MCF 10A (cell line): ENCODE results near the gene MEIS3. TPM values are rescaled to one million over a fixed set of nuclear protein-coding genes. Genes with fewer than 3 reads are reported as not detected.

Experiments
- BruUV-seq: library from RNA; stranded (reverse); fragments of 400-500 nt; replicated peaks from 2 replicates; lab custom pipeline; 2021; lab: Mats Ljungman, UMichigan
- CTCF ChIA-PET: fragments of 300-600 bp; sonication (Branson Sonifier 250); formaldehyde crosslinking; extraction: SDS; loops from one replicate; lab custom pipeline; 2021; ENCODE audit warnings: antibody characterized with exemption, inconsistent platforms; lab: Yijun Ruan, JAX
- POLR2A ChIA-PET: fragments of 300-600, 350-650 bp; sonication (Branson Sonifier 250); formaldehyde crosslinking; extraction: SDS; loops from one replicate; lab custom pipeline; 2020; ENCODE audit warnings: antibody characterized with exemption, inconsistent platforms; lab: Yijun Ruan, JAX
- DNase-seq: peaks from one replicate; pipeline ENCODE4 v3.0.0-alpha.2; 2018; ENCODE audit not compliant: unreplicated experiment
- H3K27ac Mint-ChIP-seq: one replicate; pipeline ENCODE4 v1.8.0; 2022; ENCODE audit warnings: mild to moderate bottlenecking, low read depth, mixed read lengths; ENCODE audit not compliant: unreplicated experiment
- H3K27me3 Mint-ChIP-seq: one replicate; pipeline ENCODE4 v1.8.0; 2022; ENCODE audit warnings: mixed read lengths; ENCODE audit not compliant: insufficient read depth, unreplicated experiment
- H3K36me3 Mint-ChIP-seq: one replicate; pipeline ENCODE4 v1.8.0; 2022; ENCODE audit warnings: mild to moderate bottlenecking, moderate library complexity, mixed read lengths; ENCODE audit not compliant: insufficient read depth, unreplicated experiment
- H3K4me1 Mint-ChIP-seq: one replicate; pipeline ENCODE4 v1.8.0; 2022; ENCODE audit warnings: mixed read lengths; ENCODE audit not compliant: insufficient read depth, unreplicated experiment
- H3K4me3 Mint-ChIP-seq: one replicate; pipeline ENCODE4 v1.8.0; 2022; ENCODE audit warnings: mild to moderate bottlenecking, moderate library complexity, mixed read lengths; ENCODE audit not compliant: unreplicated experiment
- H3K9me3 Mint-ChIP-seq: one replicate; pipeline ENCODE4 v1.8.0; 2022; ENCODE audit warnings: mixed read lengths; ENCODE audit not compliant: unreplicated experiment
- CTCF ChIP-seq: fragments of 200-600 bp; IDR thresholded peaks from one replicate; pipeline ENCODE4 v1.8.0; 2022; ENCODE audit warnings: antibody characterized with exemption, mild to moderate bottlenecking; ENCODE audit not compliant: unreplicated experiment
- intact Hi-C: fragments of 100-400 bp; cut with micrococcal nuclease; formaldehyde crosslinking; loops from 2 replicates; pipeline ENCODE4 v1.14.1; 2022
- total RNA-seq: library from RNA; stranded (reverse); gene quantifications from 2 replicates; pipeline ENCODE4 v1.2.3, GENCODE V29; 2022

The MEIS3 gene
- total RNA-seq, 1 experiment from 2014 or later, result 6.6 TPM

- intact Hi-C loops, result no loop called here
- no peak for TF ChIP-seq CTCF
- Mint-ChIP-seq H3K4me3 (no peak overlapping the region), H3K27me3 (no peaks in the 10 kb centered on the region), H3K9me3 (no peaks in the 10 kb centered on the region), H3K4me1 (no peaks in the 10 kb centered on the region), H3K27ac (no peak overlapping the region), H3K36me3 (peaks cover 66% of the 10 kb centered on the region)
- ChIA-PET CTCF (interaction anchor here (0.6 to 2.2 kb wide), 5 partner anchors 12 to 333 kb away, joined by 3 to 9 read pairs (median 3); no protein-coding TSS in a partner anchor), POLR2A (no interaction called here)
- DNase-seq, result no peak
- BruUV-seq, result no TSS peak
These were observed 39.9 kb downstream of the MEIS3 start for GRCh38 chr19:47379381-47379938.

- no TSS peak for BruUV-seq
- TF ChIP-seq CTCF, result no peak
- Mint-ChIP-seq H3K4me3 (no peak overlapping the region), H3K36me3 (peaks cover 78% of the 10 kb centered on the region), H3K27ac (no peak overlapping the region), H3K4me1 (no peaks in the 10 kb centered on the region), H3K9me3 (no peaks in the 10 kb centered on the region), H3K27me3 (no peaks in the 10 kb centered on the region)
- DNase-seq, result no peak
- intact Hi-C loops, result no loop called here
- POLR2A ChIA-PET, result interaction anchor here (0.6 kb wide), 1 partner anchor 23 kb away, joined by 7 read pairs; no protein-coding TSS in a partner anchor
- CTCF ChIA-PET, result interaction anchor here (0.7 to 2.2 kb wide), 2 partner anchors 14 to 94 kb away, joined by 3 to 9 read pairs; no protein-coding TSS in a partner anchor
These were observed 41.1 kb downstream of the MEIS3 start for GRCh38 chr19:47378246-47378645.

GRCh38 chr19:47377801-47378200 lies 41.5 kb downstream of the MEIS3 start:
- Mint-ChIP-seq H3K4me3 (no peak overlapping the region), H3K27me3 (no peaks in the 10 kb centered on the region), H3K9me3 (no peaks in the 10 kb centered on the region), H3K4me1 (no peaks in the 10 kb centered on the region), H3K36me3 (peaks cover 79% of the 10 kb centered on the region), H3K27ac (no peak overlapping the region)
- CTCF ChIA-PET, result interaction anchor here (2.2 kb wide), 1 partner anchor 14 kb away, joined by 9 read pairs; no protein-coding TSS in a partner anchor
- POLR2A ChIA-PET, result interaction anchor here (0.6 kb wide), 1 partner anchor 22 kb away, joined by 7 read pairs; no protein-coding TSS in a partner anchor
- intact Hi-C loops, result no loop called here
- BruUV-seq, result no TSS peak
- DNase-seq, result no peak
- no peak for TF ChIP-seq CTCF

- H3K4me3 Mint-ChIP-seq, result no peak overlapping the region
These were observed 42.1 kb downstream of the MEIS3 start for GRCh38 chr19:47377208-47377701.

More at GRCh38 chr19:47377208-47377701, 42.1 kb downstream of the MEIS3 start:
- ChIA-PET CTCF (interaction anchor here (0.6 kb wide), 1 partner anchor 8 kb away, joined by 4 read pairs; no protein-coding TSS in a partner anchor), POLR2A (interaction anchor here (1.4 kb wide), 1 partner anchor 8 kb away, joined by 5 read pairs; no protein-coding TSS in a partner anchor)
- Mint-ChIP-seq H3K9me3 (no peaks in the 10 kb centered on the region), H3K4me1 (no peaks in the 10 kb centered on the region), H3K27ac (no peak overlapping the region), H3K27me3 (no peaks in the 10 kb centered on the region), H3K36me3 (peaks cover 77% of the 10 kb centered on the region)
- intact Hi-C loops, result no loop called here
- no peak for DNase-seq
- no TSS peak for BruUV-seq
- TF ChIP-seq CTCF, result no peak
